WERI-Rb-1 (cell line): Measurements from ENCODE around the gene TMEM236.

Experiments used
- DNase-seq: peaks from one replicate; pipeline ENCODE4 v3.0.0-alpha.2; 2020
- H3K27ac ChIP-seq: fragments of 250-450 bp; sonication (Bioruptor Pico); 2 replicates; pipeline ENCODE4 v1.5.1; 2020; ENCODE audit warnings: mild to moderate bottlenecking, moderate library complexity
- H3K27me3 ChIP-seq: fragments of 250-450 bp; sonication (Bioruptor Pico); 2 replicates; pipeline ENCODE4 v1.5.1; 2021; ENCODE audit warnings: mild to moderate bottlenecking, low read depth, moderate library complexity; ENCODE audit not compliant: insufficient read depth, severe bottlenecking
- H3K36me3 ChIP-seq: fragments of 250-450 bp; sonication (Bioruptor Pico); 2 replicates; pipeline ENCODE4 v1.5.1; 2020; ENCODE audit warnings: mild to moderate bottlenecking, moderate library complexity
- H3K4me3 ChIP-seq: 2 replicates; pipeline ENCODE4 v1.5.1; 2011; ENCODE audit warnings: low read depth, mild to moderate bottlenecking, control low read depth, low read length
- H3K9me3 ChIP-seq: fragments of 250-450 bp; sonication (Bioruptor Pico); 2 replicates; pipeline ENCODE4 v1.5.1; 2021; ENCODE audit warnings: mild to moderate bottlenecking, moderate library complexity; ENCODE audit not compliant: severe bottlenecking
- CTCF ChIP-seq: IDR thresholded peaks from 2 replicates; pipeline ENCODE4 v1.5.1; 2011; ENCODE audit warnings: low read depth, mild to moderate bottlenecking, control low read depth, inconsistent platforms, low read length

The TMEM236 gene

GRCh38 chr10:17795813-17796594 is 44.0 kb downstream of the TMEM236 start:
- no peak for DNase-seq
- Histone ChIP-seq H3K27me3 (no peaks in the 10 kb centered on the region), H3K4me3 (no peak overlapping the region), H3K9me3 (no peaks in the 10 kb centered on the region), H3K36me3 (no peaks in the 10 kb centered on the region), H3K27ac (no peak overlapping the region)
- no peak for TF ChIP-seq CTCF

DNA sequence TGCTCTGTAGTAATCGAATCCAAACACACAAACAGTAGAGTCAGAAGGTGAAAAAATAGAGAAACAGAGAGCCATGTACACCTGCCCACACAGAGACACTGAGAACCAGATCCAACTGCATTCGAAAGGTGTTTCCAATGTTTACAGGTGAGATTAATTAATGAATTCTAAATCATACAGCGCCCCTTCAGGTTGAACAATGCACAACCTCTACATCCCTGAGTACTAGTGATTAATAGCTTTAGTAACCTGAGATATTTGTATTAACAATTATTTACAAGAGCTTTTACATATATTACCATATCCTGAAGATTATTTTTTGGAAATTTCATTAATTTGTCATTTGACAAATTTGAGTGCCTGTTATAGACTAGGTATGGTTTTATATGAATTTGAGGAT is 49.5 kb downstream of the TMEM236 start:
- no peak for TF ChIP-seq CTCF
- no peaks in the 10 kb centered on the region for H3K27me3 ChIP-seq
- no peaks in the 10 kb centered on the region for H3K9me3 ChIP-seq
- no peaks in the 10 kb centered on the region for H3K36me3 ChIP-seq
- DNase-seq: no peak
- H3K27ac ChIP-seq: no peak overlapping the region
- no peak overlapping the region for H3K4me3 ChIP-seq

DNA sequence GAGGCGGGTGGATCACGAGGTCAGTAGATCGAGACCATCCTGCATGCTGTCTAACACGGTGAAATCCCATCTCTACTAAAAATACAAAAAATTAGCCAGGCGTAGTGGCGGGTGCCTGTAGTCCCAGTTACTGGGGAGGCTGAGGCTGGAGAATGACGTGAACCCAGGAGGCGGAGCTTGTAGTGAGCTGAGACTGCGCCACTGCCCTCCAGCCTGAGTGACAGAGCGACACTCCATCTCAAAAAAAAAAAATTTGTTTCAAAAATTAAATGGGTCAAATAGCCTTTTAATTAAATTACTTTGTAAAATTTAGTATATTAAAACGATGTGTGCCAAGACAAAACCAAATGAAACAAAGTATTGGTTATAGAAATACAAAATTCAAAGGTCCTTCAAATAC is 50.3 kb downstream of the TMEM236 start:
- no peak for TF ChIP-seq CTCF
- DNase-seq: no peak
- H3K36me3 ChIP-seq: no peaks in the 10 kb centered on the region
- no peaks in the 10 kb centered on the region for H3K27me3 ChIP-seq
- no peaks in the 10 kb centered on the region for H3K9me3 ChIP-seq
- no peak overlapping the region for H3K27ac ChIP-seq
- no peak overlapping the region for H3K4me3 ChIP-seq

GRCh38 chr10:17802976-17803375 is 51.0 kb downstream of the TMEM236 start:
- no peak for TF ChIP-seq CTCF
- H3K4me3 ChIP-seq: no peak overlapping the region
- no peaks in the 10 kb centered on the region for H3K36me3 ChIP-seq

DNA sequence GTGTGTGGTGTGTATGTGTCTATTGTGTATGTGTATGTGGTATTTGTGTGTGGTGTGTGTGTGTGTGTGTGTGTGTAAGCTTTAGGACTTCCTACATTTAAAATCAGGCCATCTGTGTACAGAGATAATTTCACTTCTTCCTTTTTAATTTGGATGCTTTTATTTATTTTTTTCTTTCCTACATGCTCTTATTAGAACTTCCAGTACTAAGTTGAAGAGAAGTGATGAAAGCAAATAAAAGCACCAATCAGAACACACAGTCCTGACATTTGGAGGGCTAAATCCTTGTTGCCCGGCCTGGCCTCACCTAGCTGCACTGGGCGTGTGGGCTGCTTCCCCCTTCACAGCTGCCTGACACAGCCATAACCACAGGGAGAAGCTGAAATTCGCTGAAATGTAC is 53.3 kb downstream of the TMEM236 start:
- Histone ChIP-seq H3K4me3 (no peak overlapping the region), H3K27me3 (no peaks in the 10 kb centered on the region), H3K27ac (no peak overlapping the region), H3K36me3 (no peaks in the 10 kb centered on the region), H3K9me3 (no peaks in the 10 kb centered on the region)
- DNase-seq: no peak
- no peak for TF ChIP-seq CTCF

More at GRCh38 chr10:17802976-17803375, 51.0 kb downstream of the TMEM236 start:
- H3K27ac ChIP-seq: no peak overlapping the region
- no peaks in the 10 kb centered on the region for H3K9me3 ChIP-seq
- DNase-seq: no peak
- H3K27me3 ChIP-seq: no peaks in the 10 kb centered on the region
